HepG2 (cell line): ENCODE data around the gene SAA1. TPM values are rescaled to one million over a fixed set of nuclear protein-coding genes. Genes with fewer than 3 reads are reported as not detected.

Experiments used
- ATF5 ChIP-seq: sonication (generic); formaldehyde crosslinking; IDR thresholded peaks from 2 replicates; pipeline ENCODE4 v1.4.0; 2020; ENCODE audit warnings: mild to moderate bottlenecking, low read depth, missing genetic modification reagents
- HNF4G ChIP-seq, 2 experiments: sonication (generic) in 1 of 2; formaldehyde crosslinking in 1 of 2; IDR thresholded peaks; 2 replicates each; pipeline versions ENCODE4 v1.4.0 to v1.6.1; 2011 to 2020; ENCODE audit warnings: borderline replicate concordance in 2 of 2, low read depth in 2 of 2, mild to moderate bottlenecking in 2 of 2, low read length in 1 of 2, missing genetic modification reagents in 1 of 2, moderate library complexity in 1 of 2
- HOXA3 ChIP-seq: sonication (generic); formaldehyde crosslinking; IDR thresholded peaks from 2 replicates; pipeline ENCODE4 v1.5.0; 2020; ENCODE audit warnings: missing genetic modification reagents
- JUND ChIP-seq: sonication (generic); formaldehyde crosslinking; IDR thresholded peaks from 2 replicates; pipeline ENCODE4 v1.8.0; 2022; ENCODE audit warnings: mild to moderate bottlenecking, missing genetic modification reagents
- MIER3 ChIP-seq: IDR thresholded peaks from 2 replicates; pipeline ENCODE4 v1.6.1; 2016; ENCODE audit warnings: missing compliant biosample characterization, borderline replicate concordance
- MIXL1 ChIP-seq: IDR thresholded peaks from 2 replicates; pipeline ENCODE4 v1.6.1; 2016
- POLR2AphosphoS2 ChIP-seq: IDR thresholded peaks from 2 replicates; pipeline ENCODE4 v1.6.1; 2011; ENCODE audit warnings: low read depth, low read length, improper control_type of control experiment
- RCOR2 ChIP-seq: IDR thresholded peaks from 2 replicates; pipeline ENCODE4 v1.6.1; 2016; ENCODE audit warnings: missing biosample characterization, missing genetic modification reagents
- SNAPC2 ChIP-seq: sonication (generic); formaldehyde crosslinking; IDR thresholded peaks from 2 replicates; pipeline ENCODE4 v1.8.1; 2022; ENCODE audit warnings: mild to moderate bottlenecking, missing genetic modification reagents
- U2AF2 ChIP-seq: fragments of 200-400 bp; formaldehyde crosslinking; IDR thresholded peaks from 2 replicates; pipeline ENCODE4 v1.6.1; 2017; ENCODE audit warnings: low read depth, mild to moderate bottlenecking, low read length
- ZMYM2 ChIP-seq: sonication (generic); formaldehyde crosslinking; IDR thresholded peaks from 2 replicates; pipeline ENCODE4 v1.8.0; 2022; ENCODE audit warnings: mild to moderate bottlenecking, missing genetic modification reagents
- ZMYM4 ChIP-seq: sonication (generic); formaldehyde crosslinking; IDR thresholded peaks from 2 replicates; pipeline ENCODE4 v1.8.1; 2023; ENCODE audit warnings: mild to moderate bottlenecking, missing genetic modification reagents
- ZNF121 ChIP-seq: sonication (generic); formaldehyde crosslinking; IDR thresholded peaks from 2 replicates; pipeline ENCODE4 v1.5.0; 2020; ENCODE audit warnings: mild to moderate bottlenecking, missing genetic modification reagents
- ZNF138 ChIP-seq: sonication (generic); formaldehyde crosslinking; IDR thresholded peaks from 2 replicates; pipeline ENCODE4 v1.5.0; 2020; ENCODE audit warnings: mild to moderate bottlenecking, low read depth, missing genetic modification reagents
- ZNF296 ChIP-seq: sonication (generic); formaldehyde crosslinking; conservative IDR thresholded peaks from 2 replicates; pipeline ENCODE4 v1.5.0; 2020; ENCODE audit warnings: mild to moderate bottlenecking, missing genetic modification reagents
- ZNF441 ChIP-seq: sonication (generic); formaldehyde crosslinking; IDR thresholded peaks from 2 replicates; pipeline ENCODE4 v1.7.0; 2021; ENCODE audit warnings: missing genetic modification reagents, borderline replicate concordance
- ZNF775 ChIP-seq: sonication (generic); formaldehyde crosslinking; IDR thresholded peaks from 2 replicates; pipeline ENCODE4 v1.4.0; 2020; ENCODE audit warnings: missing genetic modification reagents, mild to moderate bottlenecking, moderate library complexity, borderline replicate concordance
- polyA plus RNA-seq, 8 experiments: library from polyadenylated mRNA; depleted of rRNA in 3 of 8; stranded (reverse) in 7 of 8; unstranded in 1 of 8; fragments of >200 nt; fragmentation: Illumina TruSeq in 4 of 8; extraction: Trizol in 4 of 8; gene quantifications; 2 replicates each; pipeline versions ENCODE4 v1.2.1 to v1.2.3, GENCODE V29; 2011 to 2016; ENCODE audit warnings: low read depth in 4 of 8, missing spikeins in 1 of 8, mixed read lengths in 1 of 8; ENCODE audit not compliant: insufficient read depth in 1 of 8
- total RNA-seq, 5 experiments: library from RNA; depleted of rRNA; stranded (reverse); fragments of >200 nt; fragmentation: Illumina TruSeq; extraction: Trizol; gene quantifications; 2 replicates each; pipeline ENCODE4 v1.2.3, GENCODE V29; 2016; ENCODE audit warnings: low read depth in 1 of 5
- TF ChIP-seq, protein P1 (sequence below): IDR thresholded peaks from 2 replicates; pipeline ENCODE4 v1.4.0; 2020; ENCODE audit warnings: mild to moderate bottlenecking, missing genetic modification reagents

The SAA1 gene
- total and polyA plus RNA-seq, 2 of the 13 experiments (the other 11 are each of a cell fraction or from before 2014, with no cell fraction given), result not detected

- TF ChIP-seq ATF5 (CRISPR knock-in tag), result no peak
- TF ChIP-seq SNAPC2 (CRISPR knock-in tag), result no peak
- TF ChIP-seq RCOR2 (CRISPR knock-in tag), result peak; percentile 29; the same call in 1 of the 2 replicates
- TF ChIP-seq ZNF441 (CRISPR knock-in tag), result peak; percentile 41; the same call in 1 of the 2 replicates
- TF ChIP-seq ZNF121 (CRISPR knock-in tag), result no peak
- TF ChIP-seq MIXL1 (CRISPR knock-in tag), result peak; percentile 79
- TF ChIP-seq ZMYM2 (CRISPR knock-in tag), result peak; percentile 51; the same call in 1 of the 2 replicates
- peak; percentile 61; the same call in 1 of the 2 replicates for TF ChIP-seq MIER3 (CRISPR knock-in tag)
- 0 out of 2 replicates have a peak, but pooled peaks have one; percentile 84 for TF ChIP-seq ZNF775
- TF ChIP-seq, protein P1, sequence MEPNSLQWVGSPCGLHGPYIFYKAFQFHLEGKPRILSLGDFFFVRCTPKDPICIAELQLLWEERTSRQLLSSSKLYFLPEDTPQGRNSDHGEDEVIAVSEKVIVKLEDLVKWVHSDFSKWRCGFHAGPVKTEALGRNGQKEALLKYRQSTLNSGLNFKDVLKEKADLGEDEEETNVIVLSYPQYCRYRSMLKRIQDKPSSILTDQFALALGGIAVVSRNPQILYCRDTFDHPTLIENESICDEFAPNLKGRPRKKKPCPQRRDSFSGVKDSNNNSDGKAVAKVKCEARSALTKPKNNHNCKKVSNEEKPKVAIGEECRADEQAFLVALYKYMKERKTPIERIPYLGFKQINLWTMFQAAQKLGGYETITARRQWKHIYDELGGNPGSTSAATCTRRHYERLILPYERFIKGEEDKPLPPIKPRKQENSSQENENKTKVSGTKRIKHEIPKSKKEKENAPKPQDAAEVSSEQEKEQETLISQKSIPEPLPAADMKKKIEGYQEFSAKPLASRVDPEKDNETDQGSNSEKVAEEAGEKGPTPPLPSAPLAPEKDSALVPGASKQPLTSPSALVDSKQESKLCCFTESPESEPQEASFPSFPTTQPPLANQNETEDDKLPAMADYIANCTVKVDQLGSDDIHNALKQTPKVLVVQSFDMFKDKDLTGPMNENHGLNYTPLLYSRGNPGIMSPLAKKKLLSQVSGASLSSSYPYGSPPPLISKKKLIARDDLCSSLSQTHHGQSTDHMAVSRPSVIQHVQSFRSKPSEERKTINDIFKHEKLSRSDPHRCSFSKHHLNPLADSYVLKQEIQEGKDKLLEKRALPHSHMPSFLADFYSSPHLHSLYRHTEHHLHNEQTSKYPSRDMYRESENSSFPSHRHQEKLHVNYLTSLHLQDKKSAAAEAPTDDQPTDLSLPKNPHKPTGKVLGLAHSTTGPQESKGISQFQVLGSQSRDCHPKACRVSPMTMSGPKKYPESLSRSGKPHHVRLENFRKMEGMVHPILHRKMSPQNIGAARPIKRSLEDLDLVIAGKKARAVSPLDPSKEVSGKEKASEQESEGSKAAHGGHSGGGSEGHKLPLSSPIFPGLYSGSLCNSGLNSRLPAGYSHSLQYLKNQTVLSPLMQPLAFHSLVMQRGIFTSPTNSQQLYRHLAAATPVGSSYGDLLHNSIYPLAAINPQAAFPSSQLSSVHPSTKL (CRISPR knock-in tag), result peak; percentile 80
- TF ChIP-seq JUND, result no peak
- no peak for TF ChIP-seq U2AF2
- TF ChIP-seq ZNF138 (CRISPR knock-in tag), result no peak
- TF ChIP-seq POLR2AphosphoS2, result no peak
- peak; percentile 57; the same call in 1 of the 2 replicates for TF ChIP-seq HNF4G (IDR thresholded peaks at IDR 0.05; ENCODE audit: borderline replicate concordance, low read depth, low read length)
- peak; percentile 50; the same call in 1 of the 2 replicates for TF ChIP-seq HNF4G (CRISPR knock-in tag; IDR thresholded peaks at IDR 0.05; ENCODE audit: borderline replicate concordance, low read depth)
- no peak for TF ChIP-seq ZNF296 (CRISPR knock-in tag)
- 0 out of 2 replicates have a peak, but pooled peaks have one; percentile 34 for TF ChIP-seq HOXA3 (CRISPR knock-in tag)
- TF ChIP-seq ZMYM4 (CRISPR knock-in tag), result 0 out of 2 replicates have a peak, but pooled peaks have one; percentile 39
Observed at GRCh38 chr11:18239655-18240054, 26.4 kb upstream of the SAA1 start (continued).
